GM18511 (cell line): ENCODE results near the gene UACA.

Experiments used
- ATAC-seq: cut with Tn5 transposase; IDR thresholded peaks from one replicate; pipeline ENCODE4 v1.9.1; 2021; ENCODE audit warnings: mild to moderate bottlenecking, moderate library complexity; ENCODE audit not compliant: unreplicated experiment

UACA gene

DNA sequence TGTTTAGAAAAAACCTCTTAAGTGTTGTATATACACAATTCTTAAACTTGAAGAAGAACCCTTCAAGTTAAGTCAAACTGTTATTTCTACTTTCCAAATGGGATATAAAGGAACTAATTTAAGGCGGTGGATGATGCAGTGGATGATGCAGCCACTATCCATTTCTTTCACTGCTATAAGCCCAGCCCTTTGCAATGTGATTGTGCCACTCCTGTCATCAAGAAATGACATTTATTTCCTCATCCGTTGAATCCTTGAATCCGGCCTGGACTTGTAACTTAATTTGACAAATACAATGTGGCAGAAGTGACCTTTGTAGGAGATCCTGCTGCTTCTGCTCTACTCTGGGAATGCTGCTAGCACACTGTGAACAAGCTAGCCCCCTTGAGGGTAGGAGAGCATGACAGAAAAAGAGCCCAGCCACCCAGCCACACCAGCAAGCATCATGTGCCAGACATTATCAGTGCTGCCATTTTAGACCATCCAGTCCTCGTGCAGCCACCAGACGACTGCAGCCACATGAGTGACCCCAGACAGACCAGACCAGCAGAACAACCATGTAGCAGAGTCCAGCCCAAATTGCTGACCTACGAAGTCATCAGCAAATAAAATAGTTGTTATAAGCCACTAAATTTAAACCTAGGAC, 47.4 kb downstream of the UACA start:
- no peak for ATAC-seq

DNA sequence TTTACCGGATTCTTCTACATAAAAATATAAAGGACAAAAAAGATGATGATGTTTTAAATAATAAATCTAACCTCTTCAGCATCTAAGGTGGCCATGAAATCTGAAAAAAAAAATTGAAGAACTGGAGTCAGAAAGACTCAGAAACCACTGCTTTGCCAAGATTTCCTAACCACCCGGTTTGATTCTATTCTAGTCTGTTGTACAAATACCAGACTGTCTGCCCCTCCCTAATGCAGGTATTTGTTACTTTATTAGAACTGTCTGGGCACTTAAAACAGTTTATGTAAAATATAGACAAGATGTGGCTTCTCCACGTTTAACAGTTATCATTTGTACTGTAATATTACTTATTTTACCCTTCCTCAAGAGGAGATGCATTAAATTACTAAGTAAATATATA, 48.8 kb downstream of the UACA start:
- no peak for ATAC-seq

DNA sequence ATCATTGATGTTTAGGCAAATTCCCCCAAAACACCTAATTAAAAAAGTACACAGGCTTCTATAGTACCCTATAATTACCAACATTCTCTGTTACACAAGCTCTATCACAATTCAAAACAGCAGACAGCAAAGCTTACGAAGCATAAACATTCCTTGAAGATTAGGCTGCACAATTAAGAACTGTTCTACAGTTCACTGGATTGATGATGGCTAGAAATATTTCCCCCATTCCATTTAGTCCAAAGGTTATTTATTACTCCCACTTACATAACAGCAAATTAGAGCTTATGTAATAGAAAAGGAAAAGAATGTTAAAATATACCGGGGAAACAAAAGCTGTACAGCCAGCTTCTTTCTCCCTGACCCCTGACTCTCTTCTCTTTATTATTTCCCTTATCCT, 49.3 kb downstream of the UACA start:
- ATAC-seq, result no peak

DNA sequence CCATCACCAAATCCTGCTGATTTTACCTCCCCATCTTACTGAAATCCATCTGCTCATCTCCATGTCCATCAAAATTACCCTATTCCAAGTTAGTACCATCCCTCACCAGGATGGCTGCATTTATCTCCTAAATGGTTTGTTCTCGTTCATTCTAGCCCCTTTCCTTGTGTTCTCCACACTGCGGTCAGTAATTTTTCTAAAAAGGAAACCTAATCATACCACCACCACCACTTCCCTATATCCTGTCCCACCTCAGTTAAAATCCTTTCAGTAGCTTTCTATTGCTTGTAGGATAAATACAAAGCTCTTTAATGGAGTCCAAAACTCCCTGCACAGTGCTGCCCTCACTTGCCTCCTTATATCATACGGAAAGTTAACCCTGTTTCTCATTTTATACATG, 51.1 kb downstream of the UACA start:
- no peak for ATAC-seq

DNA sequence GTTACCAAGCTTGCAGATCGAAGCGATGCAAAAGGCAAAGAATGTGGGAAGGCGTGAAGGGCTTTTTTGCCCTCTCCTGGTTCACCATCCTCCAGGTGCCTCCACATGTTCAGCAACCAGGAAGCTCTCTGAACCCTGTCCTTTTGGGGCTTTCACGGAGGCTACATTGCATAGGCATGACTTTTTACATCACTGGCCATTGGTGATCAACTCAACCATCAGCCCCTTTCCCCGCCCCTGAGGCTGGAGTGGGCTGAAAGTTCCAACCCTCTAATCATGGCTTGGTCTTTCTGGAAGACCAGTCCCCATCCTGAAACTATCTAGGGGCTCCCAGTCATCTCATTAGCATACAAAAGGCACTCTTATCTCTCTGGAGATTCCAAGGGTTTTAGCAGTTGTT, 52.6 kb downstream of the UACA start:
- ATAC-seq, result no peak

DNA sequence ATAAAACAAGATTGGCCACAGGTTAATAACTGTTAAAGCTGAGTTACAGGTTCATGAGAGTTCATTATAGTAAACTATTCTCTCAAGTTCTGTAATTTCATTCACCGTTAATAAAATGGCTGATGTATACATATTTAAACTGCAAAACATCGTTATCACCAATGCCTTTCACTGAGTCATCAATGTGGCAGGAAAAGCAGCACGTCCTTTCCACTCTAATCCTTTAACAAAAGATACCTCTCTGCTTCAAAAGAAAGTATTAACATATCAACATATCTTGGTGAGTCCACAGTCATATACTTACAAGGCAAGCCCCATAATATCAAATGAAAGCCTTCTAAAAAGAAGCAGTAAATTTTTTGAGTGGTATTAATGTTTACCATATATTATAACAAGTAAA, 54.5 kb downstream of the UACA start:
- no peak for ATAC-seq

DNA sequence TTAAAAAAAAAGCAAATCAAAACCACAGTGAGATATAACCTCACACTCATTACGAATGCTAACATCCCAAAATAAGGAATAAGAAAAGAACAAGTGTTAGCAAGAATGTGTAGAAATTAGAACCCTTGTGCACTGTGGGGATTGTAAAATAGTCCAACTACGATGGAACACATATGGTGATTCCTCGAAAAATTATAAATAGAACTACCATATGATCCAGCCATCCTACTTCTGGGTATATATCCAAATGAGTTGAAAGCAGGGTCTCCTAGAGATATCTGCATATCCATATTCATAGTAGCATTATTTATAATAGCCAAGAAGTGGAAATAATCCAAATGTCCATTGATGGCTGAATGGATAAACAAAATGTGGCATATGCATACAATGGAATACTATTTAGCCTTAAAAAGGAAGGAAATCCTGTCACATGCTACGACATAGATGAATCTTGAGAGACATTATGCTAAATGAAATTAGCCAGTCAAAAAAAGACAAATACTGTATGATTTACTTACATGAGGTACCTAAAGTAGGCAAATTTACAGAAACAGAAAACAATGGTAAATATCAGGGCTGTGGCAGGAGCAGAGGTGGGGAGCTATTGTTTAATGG, 55.6 kb downstream of the UACA start:
- no peak for ATAC-seq

DNA sequence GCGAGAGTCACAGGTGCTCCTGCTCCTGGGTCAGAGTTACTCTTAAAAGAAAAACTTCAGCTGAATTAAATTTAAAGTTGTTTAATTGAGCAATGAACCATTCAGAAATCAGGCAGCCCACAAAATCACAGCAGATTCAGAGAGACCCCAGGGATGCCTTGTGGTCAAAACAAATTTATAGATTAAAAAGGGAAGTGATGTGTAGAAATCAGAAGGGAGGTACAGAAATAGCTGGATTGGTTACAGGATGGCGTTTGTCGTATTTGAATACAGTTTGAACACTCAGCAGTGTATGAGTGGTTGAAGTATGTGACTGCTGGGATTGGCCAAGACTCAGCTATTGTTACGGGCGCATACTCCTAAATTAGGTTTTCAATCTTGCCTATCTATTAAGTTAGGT, 58.6 kb downstream of the UACA start:
- no peak for ATAC-seq

DNA sequence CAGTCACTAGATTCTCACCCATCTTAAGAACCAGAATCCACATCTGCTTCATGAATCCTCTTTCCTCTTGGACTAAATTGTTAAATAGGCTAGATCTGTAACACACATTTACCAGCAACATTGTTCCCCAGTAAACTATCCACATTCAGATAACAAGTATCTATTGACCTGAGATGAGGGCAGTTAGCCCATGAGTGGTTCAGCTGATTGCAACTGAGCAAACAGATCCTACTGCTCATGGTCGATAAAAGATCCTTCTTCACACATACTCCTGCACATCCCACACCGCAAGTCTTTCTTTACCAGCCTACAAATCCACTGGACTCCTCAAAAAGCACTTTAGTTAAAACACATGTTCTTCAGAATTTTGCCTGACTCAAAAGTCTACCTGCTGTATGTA, 59.2 kb downstream of the UACA start:
- ATAC-seq, result no peak

DNA sequence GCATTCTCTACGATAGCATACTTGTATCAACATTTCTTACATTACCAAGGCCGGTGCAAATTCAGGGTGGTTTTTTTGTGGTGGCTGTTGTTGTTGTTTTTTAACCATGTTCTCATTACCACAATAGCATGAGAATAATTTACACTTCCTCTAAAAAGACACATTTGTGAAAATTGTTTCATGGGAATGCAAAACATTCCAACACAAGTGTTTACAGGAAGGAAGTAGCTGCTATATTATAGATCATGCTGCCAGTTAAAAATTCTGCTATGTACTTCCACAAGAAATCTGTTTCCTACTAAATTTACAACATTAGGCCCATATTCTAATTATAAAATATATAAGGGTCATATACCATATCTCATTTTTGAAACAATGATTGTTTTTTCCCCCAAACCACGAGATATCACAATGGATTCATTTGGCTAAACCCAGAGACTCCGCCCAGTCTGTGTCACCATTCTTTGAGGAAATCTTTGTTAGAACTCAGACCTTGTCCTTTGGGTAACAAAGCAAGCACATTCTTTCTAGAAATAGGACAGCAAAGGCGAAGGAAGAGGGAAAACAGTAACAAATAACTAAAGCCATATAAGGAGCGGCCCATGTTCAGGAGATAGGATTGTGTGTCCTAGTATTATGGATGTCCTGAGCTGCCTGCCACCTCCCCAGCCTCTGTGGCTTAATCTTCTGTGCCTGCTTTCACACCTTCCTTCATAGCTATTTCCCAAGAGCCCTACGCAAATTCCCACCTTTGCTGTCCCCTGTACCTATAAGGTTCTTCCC, 60.1 kb downstream of the UACA start:
- ATAC-seq, result no peak

DNA sequence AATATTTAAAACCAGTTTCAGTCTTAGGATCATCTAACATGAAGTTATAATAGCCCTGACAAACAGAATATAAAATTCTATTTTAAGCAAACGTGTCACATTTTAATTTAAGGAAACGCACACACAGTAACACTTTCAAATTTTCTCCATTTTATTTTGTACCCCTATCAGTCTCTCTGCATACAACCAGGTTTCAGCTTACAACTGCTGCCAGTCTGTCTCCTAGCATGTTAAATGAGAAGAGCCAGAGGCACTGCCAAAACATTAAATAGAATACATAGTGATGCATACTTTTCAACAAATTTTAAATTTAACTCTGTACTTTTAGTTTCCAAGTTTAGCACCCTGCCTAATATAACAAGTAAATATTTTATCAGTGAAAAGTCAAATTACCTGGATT, 60.8 kb downstream of the UACA start:
- no peak for ATAC-seq

DNA sequence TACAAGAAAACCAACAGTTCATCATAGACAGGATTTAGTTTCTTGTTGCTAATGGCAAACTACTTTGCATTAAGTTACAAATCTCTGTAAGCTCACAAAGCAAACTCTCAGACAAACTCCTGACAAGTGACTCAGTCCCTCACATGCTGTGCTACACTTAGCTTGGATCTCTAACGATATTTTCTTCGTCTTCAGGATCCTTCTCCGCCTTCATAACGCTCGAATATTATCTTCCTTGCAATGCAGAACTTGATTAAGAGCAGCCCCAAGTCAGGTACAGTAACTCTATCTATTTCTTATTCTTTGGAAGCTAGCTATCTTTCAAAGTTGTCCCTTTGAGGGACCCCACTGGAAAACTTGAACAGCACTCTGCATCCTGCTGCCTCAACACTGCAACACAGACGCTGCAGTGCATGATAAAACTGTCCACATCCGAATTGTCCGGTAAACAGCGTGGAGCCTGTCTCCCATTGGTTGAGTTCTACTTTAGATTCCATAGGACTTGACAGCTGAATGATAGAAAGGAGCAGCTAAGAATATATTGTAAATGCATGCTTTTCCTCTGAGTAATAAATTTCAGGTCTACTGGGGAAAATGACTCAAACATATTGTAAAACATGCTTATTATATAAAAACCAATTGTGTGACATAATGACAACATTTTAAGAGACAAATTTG, 61.3 kb downstream of the UACA start:
- ATAC-seq, result no peak

DNA sequence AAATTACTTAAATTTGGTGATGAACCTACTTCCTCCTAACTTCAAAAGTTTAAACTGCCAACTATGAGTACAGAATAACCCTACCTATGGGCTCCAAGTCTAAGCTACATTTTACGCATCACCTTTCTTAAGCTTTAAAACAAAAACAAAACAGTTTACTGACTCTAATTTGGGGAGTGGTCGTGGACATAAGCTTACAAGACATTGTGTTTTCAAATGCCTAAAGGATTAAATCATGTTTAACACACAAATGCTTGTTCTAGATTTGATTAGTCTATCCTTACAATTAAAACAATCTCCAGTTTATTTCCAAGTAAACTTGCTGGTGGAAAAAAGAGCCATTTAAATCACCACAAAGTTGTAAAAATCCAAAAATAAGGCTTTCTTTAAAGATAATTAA, 62.2 kb downstream of the UACA start:
- no peak for ATAC-seq

DNA sequence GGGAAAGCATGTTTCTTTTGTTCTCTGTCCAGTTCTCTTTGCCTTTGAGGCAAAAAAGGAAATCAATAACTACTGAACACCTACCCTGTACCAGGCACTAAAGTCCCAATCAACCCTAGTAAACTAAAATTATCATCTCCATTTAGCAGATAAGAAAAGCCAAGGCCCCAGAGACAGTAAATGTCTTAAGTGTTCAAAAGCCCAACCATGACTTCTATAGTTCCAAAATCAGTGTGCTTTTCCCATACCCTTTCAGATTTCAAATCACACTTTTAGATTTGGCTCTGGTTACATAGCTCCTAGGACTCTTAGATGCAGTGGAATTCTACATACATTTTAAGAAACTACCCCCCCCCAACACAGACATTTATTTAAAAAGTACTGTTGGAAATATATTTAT, 63.5 kb downstream of the UACA start:
- no peak for ATAC-seq

DNA sequence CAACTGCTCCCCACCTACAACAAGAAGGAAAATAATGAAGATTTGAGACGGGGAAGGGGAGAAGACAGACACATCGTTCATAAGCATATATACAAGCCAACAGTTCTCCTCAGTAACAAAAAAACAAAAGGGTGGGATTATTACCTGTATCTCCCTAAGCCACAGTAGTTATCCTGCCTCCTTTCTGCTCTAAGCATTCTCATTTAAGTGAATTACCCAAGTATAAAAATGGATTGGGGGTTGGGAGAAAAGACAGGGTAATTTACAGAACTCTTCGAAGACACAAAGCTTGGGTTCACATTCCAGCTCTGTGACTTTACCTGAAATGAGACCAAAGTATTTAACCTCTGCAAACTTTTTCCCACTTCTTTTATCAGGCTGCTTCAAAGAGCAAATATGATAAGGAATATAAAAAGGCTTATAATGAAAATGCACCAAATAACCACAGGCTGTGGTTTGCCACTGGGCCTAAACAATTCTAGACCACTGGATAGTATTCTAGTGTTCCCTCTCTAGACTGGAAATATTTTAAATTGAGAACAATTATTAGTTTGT, 64.4 kb downstream of the UACA start:
- ATAC-seq, result no peak

DNA sequence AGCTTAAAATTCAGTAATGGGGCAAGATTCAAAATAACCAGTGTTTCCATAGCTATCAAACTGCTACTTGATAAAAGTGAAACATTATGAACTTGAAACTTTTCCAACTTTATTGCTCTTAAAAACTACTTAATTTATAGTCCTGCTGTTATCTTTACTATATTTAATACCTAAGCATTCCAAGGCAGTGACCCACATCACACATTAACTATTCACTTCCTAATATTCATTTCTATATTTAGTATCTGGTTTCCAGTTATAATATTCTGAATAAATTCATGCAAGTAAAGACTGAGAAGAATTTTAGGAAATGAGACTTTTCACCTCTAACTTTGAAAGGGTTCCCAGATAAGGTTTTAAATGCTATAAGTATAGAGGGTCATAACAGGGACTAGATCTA, 64.9 kb downstream of the UACA start:
- ATAC-seq, result no peak

DNA sequence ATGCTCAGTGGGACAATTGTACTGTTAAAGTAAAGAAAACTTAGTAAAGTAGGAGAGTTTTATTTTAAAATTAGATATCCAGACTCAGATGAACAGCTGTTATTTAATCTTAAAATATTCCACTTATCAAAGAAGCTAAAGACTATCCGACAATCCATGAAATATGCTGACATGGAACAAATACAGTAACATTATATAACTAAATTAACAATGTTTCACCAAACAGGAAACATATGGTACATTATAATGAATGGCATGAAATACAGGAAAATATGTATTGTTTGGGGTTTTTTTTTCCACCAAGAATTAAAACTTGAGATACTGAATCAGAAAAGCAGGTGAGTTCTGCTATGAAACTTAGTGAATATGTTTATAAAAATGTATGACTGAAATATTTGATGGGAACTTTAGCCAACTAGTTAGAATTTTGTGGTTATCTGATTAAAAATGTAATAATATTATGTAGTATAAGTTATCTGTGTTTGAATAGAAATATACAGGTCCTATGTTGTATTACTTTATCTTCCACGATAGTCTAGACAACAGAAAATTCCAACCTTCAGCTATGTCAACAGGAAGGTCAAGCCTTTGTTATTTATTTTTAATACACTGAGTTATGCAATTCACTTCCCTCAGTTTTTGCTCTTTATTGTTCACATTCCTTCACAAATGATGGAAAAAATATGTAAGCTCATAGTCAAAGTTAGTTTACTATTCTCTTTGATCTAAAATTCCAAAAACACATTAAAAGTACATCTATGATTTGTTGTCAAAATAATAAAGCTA, 72.7 kb downstream of the UACA start:
- ATAC-seq, result no peak

DNA sequence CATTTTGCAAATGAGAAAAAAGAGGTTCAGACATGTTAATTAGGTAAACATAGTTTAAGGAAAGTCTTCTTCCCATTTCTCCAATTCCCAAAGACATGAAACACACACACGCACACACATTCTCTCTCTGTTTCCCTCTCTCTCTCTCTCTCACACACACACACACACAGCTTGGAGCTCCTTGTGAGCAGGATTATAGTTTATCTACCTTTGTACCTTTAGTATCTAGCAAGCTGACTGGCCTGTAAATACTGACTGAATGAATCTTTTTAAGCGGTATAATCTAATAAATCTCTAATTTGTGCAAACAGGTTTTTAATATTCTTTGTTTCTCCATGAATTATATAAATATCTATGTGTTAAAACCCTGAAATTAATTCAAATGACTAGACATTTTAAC, 73.3 kb downstream of the UACA start:
- ATAC-seq, result no peak

DNA sequence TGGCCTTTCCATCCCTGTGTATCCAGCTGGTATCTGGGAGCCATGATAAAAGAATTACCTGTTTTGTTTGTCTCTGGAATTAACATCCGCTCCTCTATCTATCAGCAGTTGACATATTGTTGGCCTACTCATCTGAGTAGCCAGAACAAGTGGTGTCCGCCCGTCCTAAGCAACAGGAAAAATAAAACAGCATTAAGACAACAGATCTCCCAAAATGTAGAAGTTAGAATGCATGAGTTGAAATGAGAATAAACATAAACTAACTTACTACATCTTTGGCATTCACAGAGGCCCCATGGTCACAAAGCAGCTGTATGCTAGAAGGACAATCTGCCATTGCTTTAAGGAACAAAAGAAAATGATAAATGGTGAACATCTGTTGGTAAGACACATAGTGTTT, 75.9 kb downstream of the UACA start:
- ATAC-seq, result no peak

DNA sequence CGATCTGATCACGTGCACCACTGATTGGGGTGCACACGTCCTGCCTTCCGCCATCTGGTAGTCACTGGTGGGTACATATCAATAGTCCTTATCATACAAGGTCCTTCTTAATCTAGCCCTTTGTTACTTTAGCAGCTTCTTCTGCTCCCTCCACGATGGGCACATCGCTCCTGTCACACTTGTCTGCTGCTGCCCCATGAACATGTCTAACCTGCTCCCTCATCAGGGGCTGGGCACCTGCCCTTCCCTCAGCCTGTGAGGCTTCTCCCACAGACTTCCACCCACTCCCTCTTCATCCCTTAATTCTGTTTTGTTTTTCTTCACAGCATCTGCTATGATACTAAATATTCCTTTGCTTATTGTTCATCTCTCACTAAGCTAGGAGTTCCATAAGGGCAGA, 82.5 kb downstream of the UACA start:
- no peak for ATAC-seq

DNA sequence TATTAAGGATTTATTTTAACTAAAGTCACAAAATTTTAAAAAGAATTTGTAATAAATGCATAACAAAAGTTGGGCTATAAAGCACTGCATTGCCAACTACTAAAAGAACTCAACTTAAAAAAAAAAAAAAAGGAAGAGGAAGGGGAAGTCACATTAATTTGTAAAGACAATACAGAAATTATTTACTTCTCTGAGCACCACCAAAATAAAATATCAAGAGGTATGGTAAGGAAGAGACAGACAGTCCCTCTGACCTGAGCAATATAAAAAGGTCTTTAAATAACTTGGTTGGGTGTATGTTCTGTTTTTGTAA, 83.5 kb downstream of the UACA start:
- no peak for ATAC-seq
